ENCODE results near the gene PALS2. TPM values are rescaled to one million over a fixed set of nuclear protein-coding genes. Genes with fewer than 3 reads are reported as not detected.

PALS2 gene
- total and polyA plus RNA-seq, 2 donors (not counting 3 experiments of a cell fraction or from before 2014, with no cell fraction given): 4.3 to 23.6 TPM

- FAIRE-seq: no peak
- TF ChIP-seq EZH2 (IDR thresholded peaks at IDR 0.05; ENCODE audit: borderline replicate concordance, low read depth, low read length, severe bottlenecking) (no peak), POLR2A (IDR thresholded peaks at IDR 0.05; ENCODE audit: low read depth, low read length) (no peak), CTCF (IDR thresholded peaks at IDR 0.05; ENCODE audit: extremely low read depth in 1 of 2, insufficient read depth in 1 of 2, low read depth in 1 of 2, low read length in 2 of 2) (no peak), GATA2 (IDR thresholded peaks at IDR 0.05; ENCODE audit: insufficient read depth, insufficient read length, low read depth, low read length) (no peak), MAX (IDR thresholded peaks at IDR 0.05; ENCODE audit: insufficient read depth, insufficient read length) (no peak), POLR2AphosphoS5 (IDR thresholded peaks at IDR 0.05; ENCODE audit: insufficient read depth, low read depth, low read length) (no peak), JUN (IDR thresholded peaks at IDR 0.05; ENCODE audit: borderline replicate concordance, insufficient read depth, insufficient read length, low read depth) (no peak), MYC (IDR thresholded peaks at IDR 0.05; ENCODE audit: low read depth, low read length) (no peak), FOS (IDR thresholded peaks at IDR 0.05; ENCODE audit: borderline replicate concordance, insufficient read depth, low read length) (no peak)
- Histone ChIP-seq H2AFZ (ENCODE audit: low read depth, low read length) (no peak overlapping the region), H3K27ac (ENCODE audit: insufficient read depth, low read depth, low read length) (no peak overlapping the region), H3K4me3 (replicated peaks in 1 of 3; ENCODE audit: insufficient read depth in 1 of 3, low read depth in 1 of 3, low read length in 3 of 3) (no peak overlapping the region), H3K79me2 (ENCODE audit: control insufficient read depth, insufficient read depth, low read length) (peaks cover 33% of the 10 kb centered on the region), H3K27me3 (ENCODE audit: control insufficient read depth in 2 of 2, insufficient read depth in 2 of 2, low read length in 2 of 2) (no peaks in the 10 kb centered on the region), H4K20me1 (replicated peaks; ENCODE audit: control insufficient read depth, extremely low read depth, insufficient read depth, low read length) (no peaks in the 10 kb centered on the region), H3K9me3 (replicated peaks; ENCODE audit: control insufficient read depth, insufficient read depth, low read length) (no peaks in the 10 kb centered on the region), H3K9me1 (replicated peaks; ENCODE audit: control insufficient read depth, extremely low read depth, insufficient read depth, low read length) (no peaks in the 10 kb centered on the region), H3K4me1 (ENCODE audit: control insufficient read depth, extremely low read depth, insufficient read depth, low read length) (no peaks in the 10 kb centered on the region), H3K4me2 (ENCODE audit: insufficient read depth, low read length) (no peak overlapping the region), H3K36me3 (ENCODE audit: control insufficient read depth in 2 of 2, extremely low read depth in 1 of 2, insufficient read depth in 2 of 2, low read length in 2 of 2) (no peaks in the 10 kb centered on the region), H3K9ac (replicated peaks; ENCODE audit: extremely low read depth, insufficient read depth, low read length) (no peak overlapping the region)
- dilution Hi-C loops (cut with MboI; ENCODE audit: extremely low pct_ligation_motif_present, low sequenced_read_pairs) (no loop called here), intact Hi-C loops (cut with micrococcal nuclease) (no loop called here)
- no TSS peak for BruUV-seq (replicated peaks)
- DNase-seq (ENCODE audit: low read depth, low spot score): no peak
- ChIA-PET POLR2A (no interaction called here), CTCF (interaction anchor here (1.0 kb wide), 1 partner anchor 14 kb away, joined by 3 read pairs; no protein-coding TSS in a partner anchor)
Observed at GRCh38 chr7:24597014-24597413, 23.8 kb downstream of the PALS2 start.
